ENCODE results near the gene DLG2. TPM values are rescaled to one million over a fixed set of nuclear protein-coding genes. Genes with fewer than 3 reads are reported as not detected.

DLG2 gene
- total and polyA plus RNA-seq, 11 donors, result 2.4 to 13.9 (median 7.1) TPM

DNA sequence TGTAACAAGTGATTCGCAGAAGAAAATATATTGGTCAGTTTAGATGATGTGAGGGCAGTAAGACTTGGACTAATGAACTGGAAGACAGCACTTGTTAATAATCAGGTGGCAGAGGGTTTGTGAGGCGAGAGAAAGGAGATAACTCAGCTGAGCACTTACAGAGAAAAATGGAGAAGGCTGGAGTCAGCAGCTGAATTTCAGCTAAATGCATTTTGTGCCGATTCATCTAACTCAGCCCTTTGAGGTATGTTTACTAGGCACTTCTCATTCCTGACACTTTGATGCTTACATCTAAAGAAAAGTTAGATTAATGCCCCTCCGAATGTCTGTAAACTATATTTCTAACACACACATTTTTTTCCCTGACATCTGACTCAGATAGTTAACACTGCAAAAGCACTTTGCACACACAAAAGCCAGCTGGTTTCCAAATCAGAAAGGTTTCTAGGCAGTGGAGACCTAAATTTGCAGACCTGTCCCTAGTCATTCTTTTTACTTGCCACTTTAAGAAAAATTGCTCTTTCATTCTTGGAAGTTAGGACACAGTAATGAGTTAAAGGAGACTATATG lies 1481.4 kb downstream of the DLG2 start:
- Histone ChIP-seq H3K4me3 (no peak overlapping the region), H3K27me3 (no peaks in the 10 kb centered on the region), H3K27ac (no peak overlapping the region), H3K4me1 (no peaks in the 10 kb centered on the region), H3K36me3 (no peaks in the 10 kb centered on the region), H3K9me3 (no peaks in the 10 kb centered on the region)
- no peak for TF ChIP-seq POLR2A (IDR thresholded peaks at IDR 0.05)
- TF ChIP-seq, protein P1, sequence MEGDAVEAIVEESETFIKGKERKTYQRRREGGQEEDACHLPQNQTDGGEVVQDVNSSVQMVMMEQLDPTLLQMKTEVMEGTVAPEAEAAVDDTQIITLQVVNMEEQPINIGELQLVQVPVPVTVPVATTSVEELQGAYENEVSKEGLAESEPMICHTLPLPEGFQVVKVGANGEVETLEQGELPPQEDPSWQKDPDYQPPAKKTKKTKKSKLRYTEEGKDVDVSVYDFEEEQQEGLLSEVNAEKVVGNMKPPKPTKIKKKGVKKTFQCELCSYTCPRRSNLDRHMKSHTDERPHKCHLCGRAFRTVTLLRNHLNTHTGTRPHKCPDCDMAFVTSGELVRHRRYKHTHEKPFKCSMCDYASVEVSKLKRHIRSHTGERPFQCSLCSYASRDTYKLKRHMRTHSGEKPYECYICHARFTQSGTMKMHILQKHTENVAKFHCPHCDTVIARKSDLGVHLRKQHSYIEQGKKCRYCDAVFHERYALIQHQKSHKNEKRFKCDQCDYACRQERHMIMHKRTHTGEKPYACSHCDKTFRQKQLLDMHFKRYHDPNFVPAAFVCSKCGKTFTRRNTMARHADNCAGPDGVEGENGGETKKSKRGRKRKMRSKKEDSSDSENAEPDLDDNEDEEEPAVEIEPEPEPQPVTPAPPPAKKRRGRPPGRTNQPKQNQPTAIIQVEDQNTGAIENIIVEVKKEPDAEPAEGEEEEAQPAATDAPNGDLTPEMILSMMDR (IDR thresholded peaks at IDR 0.05), result no peak
- WGBS, 4 donors, result 68 to 74% (median 71%) methylated on average over 4 of the region's 4 CpGs
- ATAC-seq (no peak), DNase-seq (no peak)
- intact Hi-C loops (cut with DNase I), result no loop called here

DNA sequence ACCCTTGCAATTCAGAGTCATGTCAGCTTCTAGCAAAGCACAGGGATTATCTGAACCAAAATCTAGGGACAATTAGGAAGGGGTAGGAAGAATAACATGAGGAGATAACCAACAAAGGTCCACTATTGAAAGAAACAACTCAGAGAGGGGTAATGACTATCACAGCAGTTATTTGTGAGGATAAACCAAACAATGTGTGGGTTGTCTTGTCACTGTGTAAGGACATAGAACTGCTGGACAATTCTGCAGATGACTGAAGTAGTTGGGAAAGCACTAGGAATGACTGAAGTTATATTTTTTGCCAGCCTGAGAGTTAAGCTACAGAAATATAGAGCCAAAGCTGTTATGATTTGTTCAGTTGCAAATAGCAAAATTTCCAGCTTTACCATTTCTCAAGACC lies 1482.6 kb downstream of the DLG2 start:
- H3K27ac ChIP-seq, result no peak overlapping the region
- no peaks in the 10 kb centered on the region for H3K36me3 ChIP-seq
- no peaks in the 10 kb centered on the region for H3K27me3 ChIP-seq
- TF ChIP-seq, protein P1 (IDR thresholded peaks at IDR 0.05), result no peak
- TF ChIP-seq POLR2A (IDR thresholded peaks at IDR 0.05), result no peak
- DNase-seq (no peak), ATAC-seq (no peak)
- H3K4me3 ChIP-seq, result no peak overlapping the region
- intact Hi-C loops (cut with DNase I), result no loop called here
- H3K9me3 ChIP-seq, result no peaks in the 10 kb centered on the region
- no peaks in the 10 kb centered on the region for H3K4me1 ChIP-seq

DNA sequence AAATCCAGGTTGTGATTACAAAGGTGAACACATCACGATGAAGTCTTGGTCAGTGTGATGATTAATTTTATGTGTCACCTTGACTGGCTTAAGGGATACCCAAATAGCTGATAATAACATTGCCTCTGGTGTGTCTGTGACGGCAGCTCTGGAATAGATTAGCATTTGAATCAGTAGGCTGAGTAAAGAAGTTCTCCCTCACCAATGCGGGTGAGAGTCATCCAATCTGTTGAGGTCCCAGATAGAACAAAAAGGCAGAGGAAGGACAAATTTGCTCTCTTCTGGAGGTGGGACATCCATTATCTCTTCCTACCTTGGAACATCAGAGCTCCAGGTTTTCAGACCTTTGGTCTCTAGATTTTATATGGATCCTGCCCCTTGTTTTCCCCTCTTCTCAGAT lies 1484.7 kb downstream of the DLG2 start:
- H3K27ac ChIP-seq, result no peak overlapping the region
- 75 to 87% (median 81%) methylated on average over 3 of the region's 3 CpGs for WGBS, 4 donors
- H3K4me1 ChIP-seq, result no peaks in the 10 kb centered on the region
- H3K4me3 ChIP-seq, result no peak overlapping the region
- no peak for DNase-seq
- TF ChIP-seq, protein P1 (IDR thresholded peaks at IDR 0.05), result no peak
- H3K27me3 ChIP-seq, result no peaks in the 10 kb centered on the region
- intact Hi-C loops (cut with DNase I), result no loop called here
- no peak for ATAC-seq
- H3K36me3 ChIP-seq, result no peaks in the 10 kb centered on the region
- H3K9me3 ChIP-seq, result no peaks in the 10 kb centered on the region

DNA sequence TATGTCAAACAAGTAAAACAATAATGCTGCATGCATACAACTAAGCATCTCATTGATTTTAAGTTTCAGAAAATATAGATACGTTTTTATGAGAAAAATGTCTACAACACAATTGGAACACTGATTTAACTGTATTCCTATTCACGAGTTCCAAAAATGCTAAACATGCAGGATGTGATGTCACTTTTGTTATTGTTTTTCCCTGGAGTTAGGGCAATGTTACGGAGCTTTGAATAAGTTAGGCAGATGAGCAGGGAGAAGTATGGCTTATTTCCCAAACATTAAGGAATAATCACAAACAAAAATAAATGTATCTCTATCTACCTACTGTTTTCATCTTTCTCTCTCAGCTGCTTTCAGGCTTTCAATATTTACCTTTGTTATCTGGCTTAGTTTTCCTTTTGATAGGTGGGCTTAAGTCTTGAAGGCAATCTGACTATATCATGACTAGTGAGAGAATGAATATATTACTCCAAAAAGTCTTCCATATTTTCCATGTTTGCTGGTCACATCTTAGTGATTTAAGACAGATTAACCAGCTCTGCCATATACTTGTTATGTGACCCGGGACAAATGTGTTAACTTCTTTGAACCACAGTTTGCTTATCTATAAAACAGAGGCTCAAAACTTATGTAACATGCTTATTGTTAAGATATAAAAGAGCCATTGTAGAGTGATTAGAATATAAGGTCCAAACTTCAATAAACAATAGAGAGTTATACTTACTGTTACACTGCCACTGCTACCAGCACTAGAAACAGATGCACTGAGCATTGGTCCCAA lies 1486.6 kb downstream of the DLG2 start:
- H3K27ac ChIP-seq, result no peak overlapping the region
- H3K4me3 ChIP-seq, result no peak overlapping the region
- DNase-seq (no peak), ATAC-seq (no peak)
- 45 to 56% (median 55%) methylated on average over 4 of the region's 4 CpGs for WGBS, 4 donors
- TF ChIP-seq POLR2A (IDR thresholded peaks at IDR 0.05), result no peak
- TF ChIP-seq, protein P1 (IDR thresholded peaks at IDR 0.05), result no peak
- H3K4me1 ChIP-seq, result no peaks in the 10 kb centered on the region
- H3K36me3 ChIP-seq, result no peaks in the 10 kb centered on the region
- no peaks in the 10 kb centered on the region for H3K9me3 ChIP-seq
- H3K27me3 ChIP-seq, result no peaks in the 10 kb centered on the region
- intact Hi-C loops (cut with DNase I), result no loop called here
